HG02759 (cell line): ENCODE results near the gene CCL16.
"Not testable (repeated sequence)": the region's sequence is repeated elsewhere in the genome, so short reads cannot be mapped to it uniquely, and the experiment has no call there.

Source experiments
- ATAC-seq: cut with Tn5 transposase; IDR thresholded peaks from one replicate; pipeline ENCODE4 v1.9.1; 2021; ENCODE audit warnings: mild to moderate bottlenecking, moderate library complexity; ENCODE audit not compliant: unreplicated experiment

Gene CCL16, protein sequence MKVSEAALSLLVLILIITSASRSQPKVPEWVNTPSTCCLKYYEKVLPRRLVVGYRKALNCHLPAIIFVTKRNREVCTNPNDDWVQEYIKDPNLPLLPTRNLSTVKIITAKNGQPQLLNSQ

DNA sequence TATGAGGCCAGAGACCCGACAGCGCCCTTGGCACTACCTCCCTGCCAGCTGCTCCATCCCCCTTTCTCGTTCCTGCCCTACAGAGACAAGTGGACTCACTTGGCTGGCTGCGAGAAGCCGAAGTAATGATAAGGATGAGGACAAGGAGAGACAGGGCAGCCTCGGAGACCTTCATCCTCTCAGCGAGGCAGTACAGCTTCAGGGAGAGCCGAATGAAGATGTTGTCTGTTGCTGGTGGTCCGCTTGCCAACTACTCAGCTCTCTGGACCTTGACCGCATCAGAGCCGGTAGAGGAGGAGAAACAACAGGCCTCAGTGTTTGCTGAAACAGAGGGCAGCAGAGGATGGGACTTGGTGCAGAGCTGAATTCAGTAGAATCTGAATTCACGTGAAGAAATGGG is at the start of gene CCL16:
Gene CCL16, minus strand, starts transcription at position 252 of the 400 bp plus-strand sequence. Its CDS starts 77 bp downstream, at position 175.
- no peak for ATAC-seq

DNA sequence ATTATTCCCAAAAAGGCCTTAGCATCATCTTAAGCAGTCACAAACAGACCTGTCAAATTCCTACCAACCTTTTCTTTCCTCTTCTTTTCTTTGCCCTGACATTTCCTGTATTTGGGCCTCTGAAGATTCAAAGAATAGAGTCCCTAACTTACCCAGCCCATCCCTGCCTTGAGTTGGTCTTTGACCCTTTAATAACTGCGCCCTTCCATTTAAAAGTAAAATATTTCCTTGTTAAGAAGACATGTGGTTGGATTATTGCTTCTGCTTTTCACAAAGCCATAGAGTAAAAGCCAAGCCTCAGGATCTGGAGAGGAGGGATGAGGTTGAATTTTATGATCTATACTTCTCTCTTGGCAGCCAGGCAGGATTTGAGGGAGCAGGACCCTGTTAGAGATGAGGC is 49.7 kb upstream of the CCL16 start:
- no peak for ATAC-seq

DNA sequence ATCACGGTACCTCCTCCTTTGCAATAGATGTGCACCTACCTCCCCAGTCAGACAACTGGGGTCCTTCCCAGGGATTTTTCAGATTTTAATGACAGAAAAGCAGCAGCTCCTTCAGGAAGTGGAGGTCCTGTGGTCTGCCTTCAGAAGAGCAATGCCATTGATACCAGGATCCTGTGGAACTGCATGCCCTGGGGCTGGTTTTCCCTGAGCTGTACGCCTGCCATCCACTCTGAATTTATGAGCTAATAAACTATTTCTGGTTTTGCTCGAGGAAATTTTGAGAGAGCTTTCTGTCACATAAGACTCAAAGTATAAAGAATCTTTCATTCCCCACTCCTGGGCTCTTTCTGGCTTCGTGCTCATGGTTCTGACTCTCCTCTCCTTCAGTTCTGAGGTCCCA is 46.5 kb upstream of the CCL16 start:
- no peak for ATAC-seq

DNA sequence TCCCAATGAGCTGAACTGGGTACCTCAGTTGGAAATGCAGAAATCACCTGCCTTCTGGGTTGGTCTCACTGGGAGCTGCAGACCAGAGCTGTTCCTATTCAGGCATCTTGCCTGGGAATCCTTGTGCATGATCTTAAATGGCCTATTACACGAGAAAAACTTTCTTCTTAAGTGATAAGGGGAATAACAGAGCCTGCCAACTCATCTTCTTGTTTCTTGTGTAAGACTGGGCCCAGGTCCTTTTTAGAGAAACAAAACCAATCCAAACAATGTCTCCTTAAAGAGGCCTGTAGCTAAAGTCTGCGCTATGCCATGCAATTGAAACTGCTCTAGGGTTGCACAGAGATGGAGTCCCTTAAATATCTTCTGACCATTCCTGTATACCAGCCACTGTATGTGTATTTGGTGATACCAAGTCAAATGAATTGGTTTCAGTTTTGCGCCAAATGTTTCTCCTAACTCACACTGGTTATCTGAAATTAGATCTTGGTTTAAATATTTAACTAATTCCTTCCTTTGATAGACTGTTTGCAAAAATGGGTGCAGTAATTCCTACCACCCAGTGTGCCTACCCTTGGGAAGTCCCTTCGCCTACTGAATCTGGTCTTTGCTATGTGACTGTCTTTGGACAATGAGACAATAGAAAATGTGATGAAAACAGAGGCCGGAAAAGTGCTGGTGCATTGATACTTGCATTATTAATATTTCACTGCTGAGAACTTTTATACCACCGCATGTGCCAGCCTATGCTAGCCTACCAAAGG is 43.0 kb upstream of the CCL16 start:
- ATAC-seq = no peak

DNA sequence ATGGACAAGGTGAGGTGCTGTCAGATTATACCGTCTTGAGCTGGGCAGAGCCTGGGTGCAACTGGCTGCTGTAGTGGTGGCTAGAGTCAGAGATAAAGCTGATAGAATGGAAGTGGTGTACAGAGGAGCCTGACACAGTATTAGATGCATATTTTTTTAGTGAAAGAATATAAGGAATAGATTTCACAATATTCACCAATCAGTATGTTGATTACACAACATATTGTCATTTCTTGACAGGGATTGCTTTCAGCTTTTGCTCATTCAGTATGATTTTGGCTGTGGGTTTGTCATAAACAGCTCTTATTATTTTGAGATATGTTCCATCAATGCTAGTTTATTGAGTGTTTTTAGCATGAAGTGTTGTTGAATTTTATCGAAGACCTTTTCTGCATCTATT is 38.1 kb upstream of the CCL16 start:
- ATAC-seq = no peak

DNA sequence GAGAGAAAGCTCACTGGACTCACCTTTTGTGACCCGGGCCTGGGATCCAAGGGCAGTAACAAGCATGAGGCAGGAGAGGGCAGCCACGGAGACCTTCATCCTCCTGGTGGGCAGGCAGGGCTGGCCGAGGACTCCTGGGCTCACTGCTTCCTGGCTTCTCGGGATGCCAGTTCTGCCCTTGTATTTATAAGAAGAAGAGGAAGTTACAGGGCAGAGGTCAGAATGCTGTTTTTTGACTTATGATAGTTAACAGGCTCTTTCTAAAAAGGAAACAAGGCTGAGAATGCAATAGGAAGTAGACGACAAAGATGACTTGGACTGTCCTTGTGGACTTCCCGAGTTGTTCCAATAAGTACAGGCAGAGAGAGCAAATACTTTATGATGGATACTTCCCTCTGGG is 36.5 kb upstream of the CCL16 start, which contains the start of gene CCL23:
Gene CCL23, minus strand, starts transcription at position 174 of the 400 bp plus-strand sequence. Its CDS starts 75 bp downstream, at position 99.
- no peak for ATAC-seq

DNA sequence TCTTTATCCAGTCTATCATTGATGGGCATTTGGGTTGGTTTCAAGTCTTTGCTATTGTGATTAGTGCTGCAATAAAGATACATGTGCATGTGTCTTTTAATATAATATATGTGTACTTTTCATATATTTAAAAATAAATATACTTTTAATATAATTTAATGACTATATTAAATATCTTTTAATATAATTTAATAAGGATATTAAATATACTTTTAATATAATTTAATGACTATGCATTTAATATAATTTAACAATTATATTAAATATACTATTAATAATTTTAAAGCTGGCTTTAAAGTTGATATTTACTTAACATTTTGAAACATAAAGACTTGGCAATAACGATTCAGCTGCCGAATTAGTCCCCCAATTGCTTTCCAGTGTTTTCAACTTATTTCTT is 35.3 kb upstream of the CCL16 start:
- ATAC-seq = no peak

DNA sequence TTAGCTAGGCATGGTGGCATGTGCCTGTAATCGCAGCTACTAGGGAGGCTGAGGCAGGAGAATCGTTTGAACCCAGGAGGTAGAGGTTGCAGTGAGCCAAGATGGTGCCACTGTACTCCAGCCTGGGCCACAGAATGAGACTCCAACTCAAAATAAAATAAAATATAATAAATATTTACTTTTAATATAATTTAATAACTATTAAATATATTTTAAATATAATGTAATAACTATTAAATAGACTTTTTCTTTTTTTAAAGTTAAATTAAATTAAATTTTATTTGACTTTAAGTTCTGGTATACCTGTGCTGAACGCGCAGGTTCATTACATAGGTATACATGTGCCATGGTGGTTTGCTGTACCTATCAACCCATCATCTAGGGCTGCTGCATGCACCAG is 34.6 kb upstream of the CCL16 start:
- ATAC-seq = not testable (repeated sequence)

DNA sequence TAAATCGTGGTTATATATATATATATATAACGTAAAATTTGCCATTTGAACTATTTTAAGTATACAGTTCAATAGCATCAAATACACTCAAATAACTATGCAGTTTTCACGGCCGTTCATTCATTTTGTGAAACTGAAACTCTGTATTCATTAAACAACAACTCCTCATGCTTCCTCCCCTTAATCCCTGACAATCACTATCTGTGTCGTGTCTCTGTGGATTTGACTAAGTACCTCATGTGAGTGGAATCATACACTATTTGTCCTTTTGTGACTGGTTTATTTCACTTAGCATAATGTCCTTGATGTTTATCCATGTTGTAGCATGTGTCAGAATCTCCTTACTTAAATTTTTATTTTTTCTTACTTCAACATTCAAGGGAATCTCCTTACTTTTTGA is 33.6 kb upstream of the CCL16 start:
- no peak for ATAC-seq

DNA sequence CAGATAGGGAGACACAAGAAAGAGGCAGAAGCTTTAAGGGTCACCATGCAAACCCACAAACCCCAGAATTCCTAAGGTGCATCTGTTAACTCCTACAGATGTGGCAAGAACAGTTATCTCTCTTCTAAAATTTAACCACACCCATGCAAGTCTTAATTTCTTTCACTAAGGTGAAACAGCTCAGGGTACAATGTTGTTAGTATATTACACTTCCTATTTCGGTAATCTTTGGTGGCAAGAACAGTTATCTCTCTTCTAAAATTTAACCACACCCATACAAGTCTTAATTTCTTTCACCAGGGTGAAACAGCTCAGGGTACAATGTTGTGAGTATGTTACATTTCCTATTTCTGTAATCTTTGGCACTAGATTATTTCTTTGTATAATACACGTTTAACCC is 29.9 kb upstream of the CCL16 start:
- no peak for ATAC-seq

DNA sequence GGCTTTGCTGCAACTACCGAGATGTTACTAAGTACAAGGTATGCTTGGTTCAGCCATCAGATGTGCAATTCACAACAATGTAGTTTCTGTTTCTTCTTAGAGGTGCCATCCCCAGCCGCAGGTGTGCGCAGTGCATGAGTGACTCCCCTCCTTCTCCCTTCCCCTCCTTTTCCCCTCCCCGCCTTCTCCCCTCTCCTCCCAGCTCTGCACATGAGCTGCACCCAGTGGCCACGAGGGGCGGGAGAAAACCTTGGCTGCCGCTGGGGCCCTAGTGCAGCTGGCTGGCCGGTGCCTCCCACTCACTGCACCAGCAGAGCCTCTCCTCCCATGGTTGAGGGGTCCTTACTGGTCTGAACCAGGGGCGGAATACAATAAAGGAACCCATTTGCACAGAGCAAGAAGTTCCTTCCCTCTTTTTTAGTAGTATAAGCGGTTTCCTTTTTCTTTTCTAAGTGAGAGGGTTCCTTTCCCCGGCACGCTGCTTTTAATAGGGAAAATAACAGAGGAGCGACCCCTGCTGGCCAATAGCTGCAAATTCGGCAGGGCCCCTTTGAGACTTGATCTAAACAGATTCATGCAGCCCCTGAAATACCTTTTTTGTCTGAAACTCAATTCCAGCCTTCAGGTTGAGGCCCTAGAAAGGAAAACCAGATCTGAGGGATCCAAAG is 27.8 kb upstream of the CCL16 start:
- no peak for ATAC-seq

DNA sequence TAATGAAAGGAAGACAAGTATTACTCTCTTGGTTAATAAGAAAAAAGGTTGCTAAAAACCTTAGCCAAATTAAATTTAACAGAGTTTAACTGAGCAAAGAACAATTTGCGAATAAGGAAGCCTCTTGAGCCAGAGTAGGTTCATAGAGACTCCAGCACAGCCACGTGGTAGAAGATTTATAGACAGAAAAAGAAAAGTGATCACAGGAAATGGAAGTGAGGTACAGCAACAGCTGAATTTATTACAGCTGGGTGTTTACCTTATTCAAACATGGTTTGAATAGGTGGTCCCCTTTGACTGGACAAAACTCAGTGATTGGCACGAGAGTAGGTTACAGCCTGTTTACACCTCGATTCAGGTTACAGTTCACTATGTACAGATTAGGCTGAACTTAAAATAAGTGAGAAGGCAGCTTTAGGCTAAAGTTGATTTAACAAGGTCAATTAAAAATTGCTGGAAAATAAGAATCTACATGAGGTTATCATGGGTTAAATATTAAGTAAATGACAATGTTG is 23.4 kb upstream of the CCL16 start:
- no peak for ATAC-seq

DNA sequence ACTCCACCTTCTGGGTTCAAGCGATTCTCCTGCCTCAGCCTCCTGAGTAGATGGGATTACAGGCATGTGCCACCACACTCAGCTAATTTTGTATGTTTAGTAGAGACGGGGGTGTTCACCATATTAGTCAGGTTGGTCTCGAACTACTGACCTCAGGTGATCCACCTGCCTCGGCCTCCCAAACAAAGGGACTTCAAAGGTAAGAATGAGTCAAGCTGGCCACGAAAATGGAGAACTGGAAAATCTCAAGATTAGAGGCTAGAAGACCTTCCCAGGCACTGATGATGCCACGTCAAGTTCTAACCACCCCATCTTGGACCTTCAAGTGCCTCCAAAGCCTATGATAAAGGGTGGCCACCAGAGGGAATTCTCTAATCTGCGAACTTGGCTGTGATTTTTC is 21.3 kb upstream of the CCL16 start:
- no peak for ATAC-seq

DNA sequence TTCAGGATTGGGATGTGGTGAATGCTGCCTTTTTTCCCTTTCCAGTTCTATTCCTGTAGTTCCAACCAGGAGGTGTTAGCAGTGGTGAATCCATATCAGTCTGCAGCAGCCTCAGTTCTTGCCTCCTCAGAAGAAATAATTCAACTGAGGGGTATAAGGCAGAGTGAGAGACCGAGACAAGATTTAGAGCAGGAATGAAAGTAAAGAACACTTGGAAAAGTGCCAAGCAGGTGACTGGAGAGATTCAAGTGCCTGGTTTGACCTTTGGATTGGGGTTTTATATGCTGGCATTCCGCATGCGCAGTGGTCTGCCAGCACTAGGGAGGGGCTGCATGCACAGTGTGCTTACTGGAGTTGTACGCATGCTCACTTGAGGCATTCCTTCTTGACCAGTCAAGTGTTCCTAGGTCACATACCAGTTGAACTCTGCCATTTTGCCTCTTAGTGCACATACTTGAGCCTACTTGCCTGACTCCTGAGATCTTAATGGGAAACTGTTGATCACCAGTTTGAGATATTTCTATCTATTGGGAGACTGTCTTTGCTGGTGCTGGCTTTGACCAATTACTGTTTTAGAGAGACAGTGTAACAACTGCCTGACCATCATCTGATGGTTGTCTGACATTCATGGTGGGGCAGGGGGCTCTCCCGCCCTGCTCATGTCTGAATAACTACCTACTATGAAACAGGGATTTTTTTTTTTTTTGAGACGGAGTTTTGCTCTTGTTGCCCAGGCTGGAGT is 20.7 kb upstream of the CCL16 start:
- ATAC-seq = no peak

DNA sequence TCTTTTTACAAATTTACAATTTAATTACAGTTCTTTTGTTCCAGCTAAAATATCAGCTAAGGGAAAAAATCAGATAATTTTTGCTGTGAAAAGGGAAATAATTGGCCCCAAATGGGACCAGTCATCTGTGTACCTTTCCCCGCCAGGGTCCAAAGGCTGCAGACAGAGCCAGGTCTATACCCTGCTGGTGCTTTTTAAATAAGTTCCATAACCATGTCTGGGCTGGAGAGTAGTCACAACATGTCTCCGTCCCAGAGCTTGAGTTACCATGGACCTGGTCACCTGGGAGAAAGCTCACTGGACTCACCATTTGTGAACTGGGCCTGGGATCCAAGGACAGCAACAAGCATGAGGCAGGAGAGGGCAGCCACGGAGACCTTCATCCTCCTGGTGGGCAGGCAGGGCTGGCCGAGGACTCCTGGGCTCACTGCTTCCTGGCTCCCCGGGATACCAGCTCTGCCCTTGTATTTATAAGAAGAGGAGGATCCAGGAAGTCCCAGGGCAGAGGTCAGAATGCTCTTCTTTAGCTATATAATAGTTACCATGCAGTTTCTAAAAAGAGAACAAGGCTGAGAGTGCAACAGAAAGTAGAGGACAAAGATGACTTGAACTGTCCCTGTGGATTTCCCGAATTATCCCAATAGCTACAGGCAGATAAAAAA is 19.9 kb upstream of the CCL16 start, which contains the start of gene CCL15:
Gene CCL15, minus strand, starts transcription at position 444 of the 662 bp plus-strand sequence. Its CDS starts 61 bp downstream, at position 383.
- ATAC-seq = no peak

DNA sequence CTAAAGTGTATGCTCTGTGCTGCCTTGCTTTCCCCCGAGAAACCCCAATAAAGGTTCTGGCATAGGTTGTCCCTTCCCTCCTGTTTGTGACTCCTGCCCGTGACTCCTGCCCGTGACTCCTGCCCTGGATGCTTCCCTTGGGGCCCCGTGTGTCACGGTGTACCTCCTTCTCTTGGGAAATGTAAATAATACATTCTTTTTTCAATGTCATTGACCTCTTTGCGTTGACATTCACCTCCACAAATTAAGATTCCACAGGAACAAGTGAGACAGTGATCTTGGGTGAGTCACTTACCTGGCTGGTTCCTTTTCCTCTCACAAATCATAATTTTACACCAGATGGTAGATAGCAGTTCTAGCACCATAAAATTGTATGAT is 19.4 kb upstream of the CCL16 start:
- ATAC-seq = no peak

DNA sequence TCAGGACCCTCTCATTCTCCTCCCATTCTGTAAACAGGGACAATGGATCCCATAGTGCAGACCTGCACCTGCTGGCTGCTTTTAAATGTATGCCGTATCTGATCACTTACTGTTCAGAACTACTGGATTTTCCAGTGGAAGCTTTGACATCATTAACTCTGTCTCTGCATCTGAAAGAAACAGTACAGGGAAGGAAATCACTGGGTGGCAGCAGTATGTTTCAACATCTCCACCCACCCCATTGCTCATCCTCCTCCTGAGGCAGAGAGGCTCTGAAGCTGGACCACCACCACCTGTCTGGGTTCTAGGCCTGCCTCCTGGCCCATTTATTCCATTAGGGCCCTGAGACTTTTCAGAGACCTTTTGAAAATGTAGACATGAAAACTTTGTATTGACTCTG is 17.5 kb upstream of the CCL16 start:
- no peak for ATAC-seq

DNA sequence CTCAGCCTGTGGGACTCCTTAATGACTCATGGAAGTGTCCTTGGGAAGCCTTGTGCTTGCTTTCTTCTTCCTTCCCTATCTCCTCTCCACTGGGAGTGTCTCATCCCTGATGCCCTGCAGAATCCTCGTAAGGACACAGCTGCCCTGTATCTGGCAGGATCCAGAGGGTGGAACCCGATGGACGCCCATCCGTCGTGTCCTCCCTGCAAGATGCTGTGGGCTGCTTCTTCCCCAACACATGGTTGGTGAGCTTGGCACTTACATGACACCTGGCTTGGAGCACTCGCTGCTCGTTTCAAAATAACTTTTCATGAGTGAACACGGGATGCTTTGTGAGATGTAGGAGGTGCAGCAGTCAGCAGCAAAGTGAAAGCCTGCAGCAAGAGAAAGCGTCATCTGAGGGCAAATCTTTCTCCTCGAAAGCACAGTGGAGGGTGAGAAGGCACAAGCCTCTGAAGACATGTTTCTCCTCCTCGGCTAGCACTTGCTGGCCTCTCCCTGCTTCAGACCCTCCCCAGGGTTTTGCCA is 16.8 kb upstream of the CCL16 start:
- ATAC-seq = no peak

DNA sequence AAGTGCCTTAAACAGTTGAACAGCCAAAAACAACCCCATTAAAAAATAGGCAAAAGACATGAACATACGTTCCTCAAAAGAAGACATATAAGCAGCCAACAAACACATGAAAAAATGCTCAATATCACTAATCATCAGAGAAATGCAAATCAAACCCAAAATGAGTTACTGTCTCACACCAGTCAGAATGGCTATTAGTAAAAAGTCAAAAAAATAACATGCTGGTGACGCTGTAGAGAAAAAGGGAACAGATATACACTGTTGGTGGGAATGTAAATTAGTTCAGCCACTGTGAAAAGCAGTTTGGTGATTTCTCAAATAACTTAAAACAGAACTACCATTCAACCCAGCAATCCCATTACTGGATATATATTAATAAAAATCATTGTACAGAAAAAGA is 14.0 kb upstream of the CCL16 start:
- not testable (repeated sequence) for ATAC-seq

DNA sequence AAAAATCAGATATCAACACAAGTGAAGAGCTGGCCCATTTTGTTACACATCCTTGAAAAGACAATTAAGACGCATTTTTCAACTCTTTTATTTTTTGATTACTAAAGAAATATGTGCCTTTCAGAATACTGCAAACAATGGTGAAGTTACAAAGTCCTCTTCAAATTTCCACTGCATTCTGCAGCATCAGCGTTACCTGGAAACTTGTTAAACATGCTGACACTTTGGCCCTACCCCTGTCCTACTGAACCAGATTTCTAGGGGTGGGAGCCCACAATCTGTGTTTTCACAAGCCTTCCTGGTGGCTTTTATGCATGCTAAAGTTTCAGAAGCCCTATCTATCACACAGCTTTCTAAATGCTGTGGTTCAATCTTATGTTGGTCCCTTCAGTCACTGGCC is 9.8 kb upstream of the CCL16 start:
- no peak for ATAC-seq
